Osteoblast (primary cell): ENCODE data around the gene OSBP2. TPM values are rescaled to one million over a fixed set of nuclear protein-coding genes. Genes with fewer than 3 reads are reported as not detected.
A peak's percentile ranks its signal among the peaks of the same experiment; 100 is the strongest.

Experiments used
- DNase-seq: peaks from one replicate; pipeline ENCODE4 v3.0.0; 2011; ENCODE audit warnings: low spot score, mixed read lengths; ENCODE audit not compliant: insufficient read length; ENCODE audit errors: missing footprints
- H2AFZ ChIP-seq: 2 replicates; pipeline ENCODE4 v1.6.0; 2011; ENCODE audit warnings: mild to moderate bottlenecking, low read length
- H3K27ac ChIP-seq: 2 replicates; pipeline ENCODE4 v1.5.1; 2011; ENCODE audit warnings: mild to moderate bottlenecking, low read depth, low read length, moderate library complexity
- H3K27me3 ChIP-seq: 2 replicates; pipeline ENCODE4 v1.6.0; 2012; ENCODE audit warnings: mild to moderate bottlenecking, control low read depth, inconsistent platforms, low read length, moderate library complexity; ENCODE audit not compliant: insufficient read depth
- H3K36me3 ChIP-seq: 2 replicates; pipeline ENCODE4 v1.5.1; 2011; ENCODE audit warnings: mild to moderate bottlenecking, low read length, control low read depth, moderate library complexity; ENCODE audit not compliant: insufficient read depth
- H3K4me1 ChIP-seq: 2 replicates; pipeline ENCODE4 v1.5.1; 2011; ENCODE audit warnings: mild to moderate bottlenecking, low read length, control low read depth, moderate library complexity; ENCODE audit not compliant: insufficient read depth
- H3K4me2 ChIP-seq: 2 replicates; pipeline ENCODE4 v1.6.0; 2011; ENCODE audit warnings: mild to moderate bottlenecking, low read length; ENCODE audit not compliant: insufficient read depth
- H3K4me3 ChIP-seq: fragments of 200-600 bp; sonication (generic); 3 replicates; pipeline ENCODE4 v1.5.1; 2012; ENCODE audit warnings: mild to moderate bottlenecking, low read length, inconsistent platforms; ENCODE audit not compliant: insufficient read depth
- H3K79me2 ChIP-seq: 2 replicates; pipeline ENCODE4 v1.6.0; 2012; ENCODE audit warnings: mild to moderate bottlenecking, low read length, control low read depth, inconsistent platforms; ENCODE audit not compliant: insufficient read depth
- H3K9me3 ChIP-seq: 2 replicates; pipeline ENCODE4 v1.5.1; 2011; ENCODE audit warnings: low read depth, low read length, control low read depth
- H4K20me1 ChIP-seq: 2 replicates; pipeline ENCODE4 v1.6.0; 2012; ENCODE audit warnings: mild to moderate bottlenecking, low read length, control low read depth; ENCODE audit not compliant: insufficient read depth
- total RNA-seq: library from RNA; depleted of rRNA; stranded (reverse); fragments of >200 nt; gene quantifications from 2 replicates; pipeline ENCODE4 v1.2.3, GENCODE V29; 2012
- TF ChIP-seq, protein P1 (sequence below): IDR thresholded peaks from 2 replicates; pipeline ENCODE4 v1.5.1; 2011; ENCODE audit warnings: mild to moderate bottlenecking, low read depth, low read length, moderate library complexity; ENCODE audit errors: extremely low read depth

The OSBP2 gene
- total RNA-seq, 1 donor: 4.3 TPM

DNA sequence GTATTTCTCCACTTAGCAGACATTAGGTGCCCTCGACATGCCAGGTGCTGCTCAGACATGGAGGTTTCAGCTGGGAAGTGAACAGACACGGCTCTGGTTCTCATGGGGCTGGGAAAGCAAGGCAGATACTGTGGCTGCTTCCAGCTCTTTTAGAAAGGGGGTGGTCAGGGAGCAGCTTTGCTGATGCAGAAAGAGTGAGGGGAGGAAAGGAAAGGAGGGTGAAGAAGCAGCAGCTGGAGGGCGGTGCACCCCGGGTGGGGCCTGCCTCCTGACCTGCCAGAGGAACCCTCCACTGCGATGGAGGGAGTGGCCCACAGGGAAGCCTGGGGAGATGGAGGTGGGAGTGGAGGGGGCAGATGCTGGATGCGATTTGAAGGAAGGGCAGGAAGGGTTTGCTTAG, 197.1 kb downstream of the OSBP2 start:
- Histone ChIP-seq H3K4me1 (no peaks in the 10 kb centered on the region), H3K79me2 (no peaks in the 10 kb centered on the region), H2AFZ (no peak overlapping the region), H3K4me2 (no peak overlapping the region), H4K20me1 (no peaks in the 10 kb centered on the region), H3K27me3 (no peaks in the 10 kb centered on the region), H3K36me3 (no peaks in the 10 kb centered on the region), H3K27ac (no peak overlapping the region), H3K9me3 (no peaks in the 10 kb centered on the region), H3K4me3 (no peak overlapping the region)
- DNase-seq: peak; percentile 76
- TF ChIP-seq, protein P1, sequence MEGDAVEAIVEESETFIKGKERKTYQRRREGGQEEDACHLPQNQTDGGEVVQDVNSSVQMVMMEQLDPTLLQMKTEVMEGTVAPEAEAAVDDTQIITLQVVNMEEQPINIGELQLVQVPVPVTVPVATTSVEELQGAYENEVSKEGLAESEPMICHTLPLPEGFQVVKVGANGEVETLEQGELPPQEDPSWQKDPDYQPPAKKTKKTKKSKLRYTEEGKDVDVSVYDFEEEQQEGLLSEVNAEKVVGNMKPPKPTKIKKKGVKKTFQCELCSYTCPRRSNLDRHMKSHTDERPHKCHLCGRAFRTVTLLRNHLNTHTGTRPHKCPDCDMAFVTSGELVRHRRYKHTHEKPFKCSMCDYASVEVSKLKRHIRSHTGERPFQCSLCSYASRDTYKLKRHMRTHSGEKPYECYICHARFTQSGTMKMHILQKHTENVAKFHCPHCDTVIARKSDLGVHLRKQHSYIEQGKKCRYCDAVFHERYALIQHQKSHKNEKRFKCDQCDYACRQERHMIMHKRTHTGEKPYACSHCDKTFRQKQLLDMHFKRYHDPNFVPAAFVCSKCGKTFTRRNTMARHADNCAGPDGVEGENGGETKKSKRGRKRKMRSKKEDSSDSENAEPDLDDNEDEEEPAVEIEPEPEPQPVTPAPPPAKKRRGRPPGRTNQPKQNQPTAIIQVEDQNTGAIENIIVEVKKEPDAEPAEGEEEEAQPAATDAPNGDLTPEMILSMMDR: no peak

- Histone ChIP-seq H3K4me1 (no peaks in the 10 kb centered on the region), H2AFZ (no peak overlapping the region), H3K79me2 (no peaks in the 10 kb centered on the region), H3K36me3 (no peaks in the 10 kb centered on the region), H3K4me2 (no peak overlapping the region), H3K4me3 (no peak overlapping the region), H4K20me1 (no peaks in the 10 kb centered on the region), H3K9me3 (no peaks in the 10 kb centered on the region), H3K27me3 (no peaks in the 10 kb centered on the region), H3K27ac (no peak overlapping the region)
- DNase-seq: peak; percentile 17
- TF ChIP-seq, protein P1: no peak
These were observed 197.6 kb downstream of the OSBP2 start for GRCh38 chr22:30892286-30892685.

DNA sequence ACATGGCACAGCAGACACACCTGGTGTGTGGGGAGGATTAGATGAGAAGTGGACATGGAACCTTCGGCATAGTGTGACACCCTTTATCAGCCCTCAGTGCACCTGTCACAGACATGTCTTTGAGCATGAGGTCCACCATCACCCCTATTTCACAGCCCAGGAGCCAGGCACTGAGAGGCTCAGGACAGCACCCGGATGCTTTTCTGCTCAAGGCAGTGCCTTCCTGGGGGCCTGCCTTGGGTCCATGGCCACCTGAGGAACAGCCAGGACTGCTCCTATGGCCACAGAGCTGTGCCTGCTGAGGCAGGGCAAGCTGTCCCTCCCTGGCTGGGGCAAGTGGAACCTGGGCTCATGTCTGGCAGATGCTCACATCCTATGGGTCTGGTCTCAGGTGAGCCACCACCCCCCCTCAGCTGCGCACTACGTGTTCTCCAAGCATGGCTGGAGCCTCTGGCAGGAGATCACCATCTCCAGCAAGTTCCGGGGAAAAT, 198.1 kb downstream of the OSBP2 start:
- no peaks in the 10 kb centered on the region for H4K20me1 ChIP-seq
- no peak overlapping the region for H3K27ac ChIP-seq
- H3K9me3 ChIP-seq: no peaks in the 10 kb centered on the region
- no peak overlapping the region for H3K4me3 ChIP-seq
- TF ChIP-seq, protein P1: no peak
- no peaks in the 10 kb centered on the region for H3K79me2 ChIP-seq
- no peaks in the 10 kb centered on the region for H3K36me3 ChIP-seq
- DNase-seq: peak; percentile 27
- no peak overlapping the region for H3K4me2 ChIP-seq
- H3K4me1 ChIP-seq: no peaks in the 10 kb centered on the region
- no peaks in the 10 kb centered on the region for H3K27me3 ChIP-seq
- H2AFZ ChIP-seq: no peak overlapping the region

DNA sequence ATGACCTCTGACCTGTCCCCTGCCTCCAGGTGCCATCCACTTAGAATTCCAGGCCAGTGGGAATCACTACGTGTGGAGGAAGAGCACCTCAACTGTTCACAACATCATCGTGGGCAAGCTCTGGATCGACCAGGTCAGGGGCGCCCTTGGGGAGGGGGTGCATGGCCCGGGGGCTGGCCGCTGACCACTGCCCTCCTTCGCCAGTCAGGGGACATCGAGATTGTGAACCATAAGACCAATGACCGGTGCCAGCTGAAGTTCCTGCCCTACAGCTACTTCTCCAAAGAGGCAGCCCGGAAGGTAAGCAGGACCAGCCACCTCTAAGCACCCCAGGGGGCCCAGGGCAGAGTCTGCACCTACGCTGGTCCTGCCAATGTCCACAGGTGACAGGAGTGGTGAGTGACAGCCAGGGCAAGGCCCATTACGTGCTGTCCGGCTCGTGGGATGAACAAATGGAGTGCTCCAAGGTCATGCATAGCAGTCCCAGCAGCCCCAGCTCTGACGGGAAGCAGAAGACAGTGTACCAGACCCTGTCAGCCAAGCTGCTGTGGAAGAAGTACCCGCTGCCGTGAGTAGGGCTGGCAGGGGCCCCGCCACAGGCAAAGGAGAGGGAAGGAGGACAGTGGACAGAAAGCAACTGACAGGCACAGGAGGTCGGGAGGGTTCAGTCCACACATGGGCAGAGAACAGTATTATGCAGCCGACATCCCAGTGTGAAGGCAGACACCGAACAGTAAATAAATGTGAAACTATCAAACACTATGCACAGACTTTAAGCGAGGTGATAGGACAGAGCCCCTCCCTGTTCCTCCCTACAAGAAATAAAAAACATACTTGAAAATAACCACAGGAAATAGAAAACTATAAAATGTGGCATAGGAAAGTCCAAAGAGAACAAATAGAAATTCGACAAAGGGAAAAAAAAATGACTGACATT, 199.0 kb downstream of the OSBP2 start:
- H3K4me1 ChIP-seq: no peaks in the 10 kb centered on the region
- peak; percentile 65 for DNase-seq

More for the DNA sequence above, 199.0 kb downstream of the OSBP2 start:
- Histone ChIP-seq H4K20me1 (no peaks in the 10 kb centered on the region), H3K36me3 (no peaks in the 10 kb centered on the region), H2AFZ (no peak overlapping the region), H3K27me3 (no peaks in the 10 kb centered on the region), H3K4me2 (no peak overlapping the region), H3K79me2 (no peaks in the 10 kb centered on the region), H3K27ac (no peak overlapping the region), H3K9me3 (no peaks in the 10 kb centered on the region), H3K4me3 (no peak overlapping the region)
- TF ChIP-seq, protein P1: no peak
